ENCODE results near the gene CNMD.

CNMD gene

GRCh38 chr13:52744842-52745375 is 5.3 kb upstream of the CNMD start:
- Histone ChIP-seq H3K27me3 (ENCODE audit: insufficient read depth, low read length) (no peaks in the 10 kb centered on the region), H2AFZ (ENCODE audit: low read length) (no peak overlapping the region), H3K27ac (ENCODE audit: low read depth, low read length, poor library complexity, severe bottlenecking) (no peak overlapping the region), H3K9ac (ENCODE audit: low read length) (no peak overlapping the region), H3K4me3 (ENCODE audit: low read depth, low read length, poor library complexity, severe bottlenecking) (no peak overlapping the region), H3K79me2 (ENCODE audit: insufficient read depth, low read length) (no peaks in the 10 kb centered on the region), H3K9me3 (ENCODE audit: low read length) (no peaks in the 10 kb centered on the region), H3K36me3 (ENCODE audit: insufficient read depth, low read length) (no peaks in the 10 kb centered on the region), H3K4me1 (ENCODE audit: insufficient read depth, low read length, severe bottlenecking) (no peaks in the 10 kb centered on the region), H3K4me2 (ENCODE audit: low read length) (no peak overlapping the region), H4K20me1 (ENCODE audit: insufficient read depth, low read length) (no peaks in the 10 kb centered on the region), H3F3A (ENCODE audit: insufficient read depth, low read length) (no peaks in the 10 kb centered on the region), H3K9me2 (ENCODE audit: low read depth, low read length) (no peaks in the 10 kb centered on the region)
- TF ChIP-seq EZH2 (IDR thresholded peaks at IDR 0.05; ENCODE audit: borderline replicate concordance, low read length) (no peak), CTCF (IDR thresholded peaks at IDR 0.05; ENCODE audit: low read length) (no peak)

- no peaks in the 10 kb centered on the region for H3K4me1 ChIP-seq (ENCODE audit: insufficient read depth, low read length, severe bottlenecking)
- H3F3A ChIP-seq (ENCODE audit: insufficient read depth, low read length) = no peaks in the 10 kb centered on the region
Observed at GRCh38 chr13:52743988-52744387, 4.4 kb upstream of the CNMD start.

GRCh38 chr13:52743569-52743968 is 3.9 kb upstream of the CNMD start:
- no peaks in the 10 kb centered on the region for H3K9me2 ChIP-seq (ENCODE audit: low read depth, low read length)
- no peak overlapping the region for H2AFZ ChIP-seq (ENCODE audit: low read length)
- H3K4me3 ChIP-seq (ENCODE audit: low read depth, low read length, poor library complexity, severe bottlenecking) = no peak overlapping the region
- no peaks in the 10 kb centered on the region for H3K9me3 ChIP-seq (ENCODE audit: low read length)
- H3K27me3 ChIP-seq (ENCODE audit: insufficient read depth, low read length) = no peaks in the 10 kb centered on the region
- H4K20me1 ChIP-seq (ENCODE audit: insufficient read depth, low read length) = no peaks in the 10 kb centered on the region
- H3K4me2 ChIP-seq (ENCODE audit: low read length) = no peak overlapping the region
- no peaks in the 10 kb centered on the region for H3F3A ChIP-seq (ENCODE audit: insufficient read depth, low read length)
- H3K27ac ChIP-seq (ENCODE audit: low read depth, low read length, poor library complexity, severe bottlenecking) = no peak overlapping the region
- TF ChIP-seq CTCF (IDR thresholded peaks at IDR 0.05; ENCODE audit: low read length) (no peak), EZH2 (IDR thresholded peaks at IDR 0.05; ENCODE audit: borderline replicate concordance, low read length) (no peak)
- H3K36me3 ChIP-seq (ENCODE audit: insufficient read depth, low read length) = no peaks in the 10 kb centered on the region
- no peaks in the 10 kb centered on the region for H3K79me2 ChIP-seq (ENCODE audit: insufficient read depth, low read length)
- H3K4me1 ChIP-seq (ENCODE audit: insufficient read depth, low read length, severe bottlenecking) = no peaks in the 10 kb centered on the region
- no peak overlapping the region for H3K9ac ChIP-seq (ENCODE audit: low read length)

More at GRCh38 chr13:52743988-52744387, 4.4 kb upstream of the CNMD start:
- H3K27me3 ChIP-seq (ENCODE audit: insufficient read depth, low read length) = no peaks in the 10 kb centered on the region
- no peaks in the 10 kb centered on the region for H3K79me2 ChIP-seq (ENCODE audit: insufficient read depth, low read length)
- TF ChIP-seq CTCF (IDR thresholded peaks at IDR 0.05; ENCODE audit: low read length) = no peak
- H4K20me1 ChIP-seq (ENCODE audit: insufficient read depth, low read length) = no peaks in the 10 kb centered on the region
- H3K4me2 ChIP-seq (ENCODE audit: low read length) = no peak overlapping the region
- H3K27ac ChIP-seq (ENCODE audit: low read depth, low read length, poor library complexity, severe bottlenecking) = no peak overlapping the region
- H3K4me3 ChIP-seq (ENCODE audit: low read depth, low read length, poor library complexity, severe bottlenecking) = no peak overlapping the region
- no peak overlapping the region for H3K9ac ChIP-seq (ENCODE audit: low read length)
- H3K36me3 ChIP-seq (ENCODE audit: insufficient read depth, low read length) = no peaks in the 10 kb centered on the region
- no peak overlapping the region for H2AFZ ChIP-seq (ENCODE audit: low read length)
- H3K9me3 ChIP-seq (ENCODE audit: low read length) = no peaks in the 10 kb centered on the region
- no peaks in the 10 kb centered on the region for H3K9me2 ChIP-seq (ENCODE audit: low read depth, low read length)

Data from OCI-LY1 (cell line).